NCI-H1417 treated with DMSO at 0.1 percent for 48 hours (cell line): ENCODE measurements around the gene PLPP2.

Experiments
- DNase-seq: peaks from one replicate; lab custom pipeline; 2025; lab: John Stamatoyannopoulos, UW

The PLPP2 gene

GRCh38 chr19:291006-291521 is at the start of gene PLPP2:
Gene PLPP2, minus strand, starts transcription at chr19:291403. Its CDS starts 67 bp downstream, at chr19:291336.
- no peak for DNase-seq

GRCh38 chr19:340620-341385 is 49.6 kb upstream of the PLPP2 start:
- no peak for DNase-seq

GRCh38 chr19:339262-339887 is 48.2 kb upstream of the PLPP2 start:
- no peak for DNase-seq

- no peak for DNase-seq
Observed at GRCh38 chr19:338421-338820, 47.2 kb upstream of the PLPP2 start.

GRCh38 chr19:336067-336614 is 44.9 kb upstream of the PLPP2 start:
- DNase-seq, result no peak

GRCh38 chr19:335486-336066 is 44.4 kb upstream of the PLPP2 start:
- DNase-seq, result no peak

GRCh38 chr19:335072-335471 is 43.9 kb upstream of the PLPP2 start:
- no peak for DNase-seq

GRCh38 chr19:334296-335071 is 43.3 kb upstream of the PLPP2 start:
- no peak for DNase-seq

- no peak for DNase-seq
Observed at GRCh38 chr19:330503-330902, 39.3 kb upstream of the PLPP2 start.

GRCh38 chr19:329876-330275 is 38.7 kb upstream of the PLPP2 start:
- no peak for DNase-seq

GRCh38 chr19:328025-328505 is 36.9 kb upstream of the PLPP2 start:
- DNase-seq, result no peak

GRCh38 chr19:327291-328024 is 36.3 kb upstream of the PLPP2 start:
- DNase-seq, result no peak

- no peak for DNase-seq
Observed at GRCh38 chr19:326871-327270, 35.7 kb upstream of the PLPP2 start.

- DNase-seq, result no peak
Observed at GRCh38 chr19:325937-326565, 34.8 kb upstream of the PLPP2 start.

GRCh38 chr19:325173-325936 is 34.2 kb upstream of the PLPP2 start:
- DNase-seq, result no peak

GRCh38 chr19:324716-325115 is 33.5 kb upstream of the PLPP2 start:
- DNase-seq, result no peak

GRCh38 chr19:322616-323015 is 31.4 kb upstream of the PLPP2 start:
- DNase-seq, result no peak

- DNase-seq, result no peak
Observed at GRCh38 chr19:318509-318774, 27.2 kb upstream of the PLPP2 start.

GRCh38 chr19:317710-318508 is 26.7 kb upstream of the PLPP2 start:
- no peak for DNase-seq
